ENCODE results near the gene SLC7A7. TPM values are rescaled to one million over a fixed set of nuclear protein-coding genes. Genes with fewer than 3 reads are reported as not detected.
A peak's percentile ranks its signal among the peaks of the same experiment; 100 is the strongest.

SLC7A7 gene
- total RNA-seq, 2 experiments from 2014 or later, result 0.89 to 1.1 TPM

DNA sequence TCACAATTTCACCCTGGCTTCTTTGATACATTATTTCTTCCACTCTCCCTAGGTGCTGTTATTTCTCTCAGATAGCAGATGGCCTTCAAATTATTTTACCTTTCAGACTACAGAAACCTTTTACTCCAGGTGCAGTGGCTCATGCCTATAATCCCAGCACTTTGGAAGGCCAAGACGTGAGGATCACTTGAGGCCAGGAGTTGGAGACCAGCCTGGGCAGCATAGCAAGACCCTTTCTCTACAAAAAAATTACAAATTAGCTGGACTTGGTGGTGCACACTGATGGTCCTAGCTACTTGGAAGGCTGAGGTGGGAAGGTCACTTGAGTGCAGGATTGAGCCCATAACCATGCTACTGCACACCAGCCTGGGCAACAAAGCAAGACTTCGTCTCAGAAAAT is 23.1 kb downstream of the SLC7A7 start:
- ATAC-seq (ENCODE audit: poor library complexity) (no peak), DNase-seq (no peak)
- no peak for TF ChIP-seq CTCF (IDR thresholded peaks at IDR 0.05)
- intact Hi-C loops (cut with DNase I, micrococcal nuclease), result no loop called here
- no peak overlapping the region for H3K4me3 ChIP-seq (ENCODE audit: low read length)
- no peak overlapping the region for H3K27ac Mint-ChIP-seq
- H3K4me1 Mint-ChIP-seq (ENCODE audit: low read depth), result no peaks in the 10 kb centered on the region
- CTCF ChIA-PET, result no interaction called here
- no peaks in the 10 kb centered on the region for H3K36me3 Mint-ChIP-seq (ENCODE audit: low read depth)
- POLR2A ChIA-PET, result interaction anchor here (1.3 kb wide), 1 partner anchor 25 kb away, joined by 3 read pairs; no protein-coding TSS in a partner anchor
- H3K4me1 ChIP-seq (ENCODE audit: insufficient read depth, low read length), result no peaks in the 10 kb centered on the region
- no peak overlapping the region for H3K27ac ChIP-seq (ENCODE audit: low read depth in 1 of 2, low read length in 2 of 2)
- peaks cover 5% of the 10 kb centered on the region for H3K27me3 Mint-ChIP-seq
- H3K27me3 ChIP-seq (ENCODE audit: control insufficient read depth in 1 of 2, insufficient read depth in 2 of 2, low read length in 2 of 2), result no peaks in the 10 kb centered on the region
- no peak overlapping the region for H3K4me3 Mint-ChIP-seq
- H3K9me3 Mint-ChIP-seq, result no peaks in the 10 kb centered on the region
- no peaks in the 10 kb centered on the region for H3K9me3 ChIP-seq (ENCODE audit: control insufficient read depth in 1 of 2, insufficient read depth in 1 of 2, low read length in 2 of 2)
- no peaks in the 10 kb centered on the region for H3K36me3 ChIP-seq (ENCODE audit: insufficient read depth, low read length)

DNA sequence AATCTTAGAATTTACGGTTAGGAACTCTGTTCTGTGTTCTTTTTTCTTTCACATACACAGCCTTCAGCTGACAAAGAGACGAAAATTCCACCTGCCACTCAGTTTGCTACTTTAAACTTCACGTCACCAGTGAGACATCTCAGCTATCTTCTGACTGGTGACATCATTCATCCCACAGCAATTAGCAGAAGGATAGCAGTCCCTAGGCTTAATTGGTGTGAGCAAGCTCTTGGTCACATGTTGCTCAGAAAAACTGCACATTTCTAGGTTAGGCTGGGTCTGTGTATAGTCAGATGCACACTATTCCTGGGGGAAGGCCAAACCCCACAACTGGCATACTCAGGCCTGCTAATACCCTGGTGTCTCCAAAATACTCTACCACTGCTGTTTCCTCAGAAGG is 23.9 kb downstream of the SLC7A7 start:
- intact Hi-C loops (cut with DNase I, micrococcal nuclease), result no loop called here
- Histone ChIP-seq H3K9me3 (ENCODE audit: control insufficient read depth in 1 of 2, insufficient read depth in 1 of 2, low read length in 2 of 2) (no peaks in the 10 kb centered on the region), H3K27me3 (ENCODE audit: control insufficient read depth in 1 of 2, insufficient read depth in 2 of 2, low read length in 2 of 2) (no peaks in the 10 kb centered on the region), H3K4me1 (ENCODE audit: insufficient read depth, low read length) (no peaks in the 10 kb centered on the region), H3K27ac (ENCODE audit: low read depth in 1 of 2, low read length in 2 of 2) (no peak overlapping the region), H3K4me3 (ENCODE audit: low read length) (no peak overlapping the region), H3K36me3 (ENCODE audit: insufficient read depth, low read length) (no peaks in the 10 kb centered on the region)
- Mint-ChIP-seq H3K9me3 (no peaks in the 10 kb centered on the region), H3K4me3 (no peak overlapping the region), H3K4me1 (ENCODE audit: low read depth) (no peaks in the 10 kb centered on the region), H3K27ac (no peak overlapping the region), H3K36me3 (ENCODE audit: low read depth) (no peaks in the 10 kb centered on the region), H3K27me3 (peaks cover under 1% of the 10 kb centered on the region)
- no peak for TF ChIP-seq CTCF (IDR thresholded peaks at IDR 0.05)
- peak in 2 of 14 experiments; percentile 41 to 61 for DNase-seq
- POLR2A ChIA-PET, result interaction anchor here (1.3 kb wide), 1 partner anchor 24 kb away, joined by 3 read pairs; no protein-coding TSS in a partner anchor
- CTCF ChIA-PET, result no interaction called here
- ATAC-seq (ENCODE audit: poor library complexity), result no peak

- H3K4me3 Mint-ChIP-seq, result no peak overlapping the region
- no peak for ATAC-seq (ENCODE audit: poor library complexity)
- no peaks in the 10 kb centered on the region for H3K9me3 ChIP-seq (ENCODE audit: control insufficient read depth in 1 of 2, insufficient read depth in 1 of 2, low read length in 2 of 2)
Measured at GRCh38 chr14:22786685-22787084, 28.6 kb downstream of the SLC7A7 start.

More at GRCh38 chr14:22786685-22787084, 28.6 kb downstream of the SLC7A7 start:
- Histone ChIP-seq H3K36me3 (ENCODE audit: insufficient read depth, low read length) (no peaks in the 10 kb centered on the region), H3K4me1 (ENCODE audit: insufficient read depth, low read length) (no peaks in the 10 kb centered on the region), H3K27me3 (ENCODE audit: control insufficient read depth in 1 of 2, insufficient read depth in 2 of 2, low read length in 2 of 2) (no peaks in the 10 kb centered on the region), H3K4me3 (ENCODE audit: low read length) (no peak overlapping the region), H3K27ac (ENCODE audit: low read depth in 1 of 2, low read length in 2 of 2) (no peak overlapping the region)
- Mint-ChIP-seq H3K9me3 (no peaks in the 10 kb centered on the region), H3K27ac (no peak overlapping the region), H3K27me3 (no peaks in the 10 kb centered on the region), H3K4me1 (ENCODE audit: low read depth) (no peaks in the 10 kb centered on the region), H3K36me3 (ENCODE audit: low read depth) (no peaks in the 10 kb centered on the region)
- intact Hi-C loops (cut with DNase I, micrococcal nuclease), result no loop called here
- CTCF ChIA-PET, result no interaction called here
- no peak for DNase-seq
- POLR2A ChIA-PET, result no interaction called here
- no peak for TF ChIP-seq CTCF (IDR thresholded peaks at IDR 0.05)

Data from CD4-positive, alpha-beta T cell (primary cell).